Activated naive CD8-positive, alpha-beta T cell (primary cell): Measurements from ENCODE around the gene C3orf20.

Experiments
- H3K27ac Mint-ChIP-seq: one replicate; pipeline ENCODE4 v1.8.0; 2021; ENCODE audit warnings: mixed read lengths
- H3K27me3 Mint-ChIP-seq: one replicate; pipeline ENCODE4 v1.8.0; 2021; ENCODE audit warnings: mixed read lengths
- H3K36me3 Mint-ChIP-seq: one replicate; pipeline ENCODE4 v1.8.0; 2021; ENCODE audit warnings: mixed read lengths
- H3K4me1 Mint-ChIP-seq: one replicate; pipeline ENCODE4 v1.8.0; 2021; ENCODE audit warnings: low read depth, mixed read lengths
- H3K4me3 Mint-ChIP-seq: one replicate; pipeline ENCODE4 v1.8.0; 2021; ENCODE audit warnings: mild to moderate bottlenecking, mixed read lengths
- H3K9me3 Mint-ChIP-seq: one replicate; pipeline ENCODE4 v1.8.0; 2021; ENCODE audit warnings: low read depth, mixed read lengths

Gene C3orf20

GRCh38 chr3:14779069-14779685, 104.2 kb downstream of the C3orf20 start:
- Mint-ChIP-seq H3K4me3 (no peak overlapping the region), H3K4me1 (no peaks in the 10 kb centered on the region), H3K27me3 (no peaks in the 10 kb centered on the region), H3K27ac (no peak overlapping the region), H3K36me3 (peaks cover 5% of the 10 kb centered on the region), H3K9me3 (peaks cover 16% of the 10 kb centered on the region)

DNA sequence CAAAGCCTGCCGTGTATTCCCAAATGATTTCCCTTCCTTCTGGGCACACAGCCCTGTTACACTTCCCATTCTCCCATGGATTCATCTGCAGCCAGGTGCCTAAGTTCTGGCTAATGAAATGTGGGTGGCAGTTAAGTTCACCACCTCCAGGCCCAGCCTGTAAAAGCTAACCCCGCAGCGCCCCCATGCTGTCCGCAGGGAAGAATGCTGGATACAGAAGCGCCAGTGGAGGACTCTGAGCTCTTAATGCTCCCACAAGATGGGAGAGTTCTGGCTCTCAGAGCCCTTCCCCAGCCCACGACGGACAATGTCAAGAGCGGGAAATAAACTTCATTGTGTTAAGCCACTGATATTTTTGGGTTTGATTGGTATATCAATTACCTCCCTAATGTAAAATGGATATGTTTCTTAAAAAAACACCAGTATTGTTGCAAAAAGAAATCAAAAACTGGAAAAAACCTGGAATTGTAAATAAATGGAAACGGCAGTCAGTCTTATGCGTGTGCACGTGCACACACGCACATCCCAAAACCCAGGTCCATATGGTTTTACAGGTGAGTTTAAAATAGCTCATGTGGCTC, 106.1 kb downstream of the C3orf20 start:
- Mint-ChIP-seq H3K27me3 (no peaks in the 10 kb centered on the region), H3K36me3 (peaks cover 5% of the 10 kb centered on the region), H3K9me3 (peaks cover 16% of the 10 kb centered on the region), H3K4me3 (no peak overlapping the region), H3K27ac (no peak overlapping the region), H3K4me1 (no peaks in the 10 kb centered on the region)

DNA sequence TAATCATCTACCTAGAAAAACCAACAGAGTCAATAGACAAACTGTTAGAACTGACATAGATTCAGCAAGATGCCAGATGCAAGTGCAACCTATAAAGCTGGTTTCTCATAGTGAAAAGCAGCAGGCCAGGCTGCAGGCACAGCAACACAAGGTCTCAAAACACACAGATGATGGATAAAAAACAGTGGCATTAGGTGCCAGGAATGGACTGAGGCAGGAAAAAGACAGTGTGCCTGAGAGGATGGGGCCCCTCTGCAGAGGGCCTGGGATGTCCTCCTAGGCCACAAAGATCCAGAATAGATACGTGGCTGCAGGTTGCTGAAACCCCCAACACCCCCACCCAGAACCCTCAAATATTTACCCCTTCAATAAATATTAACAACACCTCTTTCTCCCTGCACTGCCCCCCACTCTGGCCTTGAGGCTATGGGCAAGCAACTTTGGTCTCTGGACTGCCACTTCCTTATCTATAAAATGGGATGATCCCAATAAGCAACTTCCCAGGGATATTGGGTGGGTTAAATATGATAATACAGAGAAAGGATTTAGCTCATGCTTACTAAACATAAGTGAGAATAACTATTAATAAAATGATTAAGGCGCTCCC, 108.6 kb downstream of the C3orf20 start:
- peaks cover 1% of the 10 kb centered on the region for H3K27me3 Mint-ChIP-seq
- H3K27ac Mint-ChIP-seq = no peak overlapping the region
- no peaks in the 10 kb centered on the region for H3K4me1 Mint-ChIP-seq
- H3K4me3 Mint-ChIP-seq = no peak overlapping the region
- H3K36me3 Mint-ChIP-seq = peaks cover 5% of the 10 kb centered on the region
- H3K9me3 Mint-ChIP-seq = peaks cover 13% of the 10 kb centered on the region

DNA sequence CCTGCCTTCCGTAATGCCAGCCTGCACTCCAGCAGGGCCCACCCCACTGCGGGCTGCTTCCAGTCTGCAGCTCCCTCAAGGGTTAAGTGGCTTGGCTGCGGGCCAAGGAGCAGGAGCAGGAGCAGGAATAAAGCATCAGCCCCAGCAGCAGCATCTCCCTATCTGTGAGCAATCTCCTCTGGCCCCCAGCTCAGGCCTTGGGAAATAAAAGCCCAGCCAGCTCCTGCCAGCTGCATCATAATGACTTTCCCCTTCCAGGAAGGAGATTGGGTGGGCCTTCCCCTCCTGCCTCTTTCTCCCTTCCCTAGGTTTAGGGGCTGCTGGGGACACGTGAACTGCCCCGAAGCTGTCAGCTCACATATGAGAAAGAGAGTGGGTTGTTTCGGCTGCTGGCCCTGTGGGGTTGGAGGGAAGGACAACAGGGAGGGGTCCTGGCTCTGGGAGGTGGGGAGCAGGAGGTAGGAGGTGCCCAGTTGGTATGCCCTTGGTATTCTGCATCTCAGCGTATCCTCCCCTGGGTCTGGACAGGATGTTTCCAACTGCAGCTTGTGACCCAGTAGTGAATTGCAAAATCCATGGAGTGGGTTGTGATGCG, 109.2 kb downstream of the C3orf20 start:
- Mint-ChIP-seq H3K27ac (no peak overlapping the region), H3K36me3 (no peaks in the 10 kb centered on the region), H3K4me3 (no peak overlapping the region), H3K4me1 (no peaks in the 10 kb centered on the region), H3K27me3 (peaks cover 1% of the 10 kb centered on the region), H3K9me3 (peaks cover 7% of the 10 kb centered on the region)

GRCh38 chr3:14785207-14786155, 110.5 kb downstream of the C3orf20 start:
- no peak overlapping the region for H3K27ac Mint-ChIP-seq
- peaks cover 1% of the 10 kb centered on the region for H3K27me3 Mint-ChIP-seq
- H3K4me3 Mint-ChIP-seq = no peak overlapping the region
- no peaks in the 10 kb centered on the region for H3K4me1 Mint-ChIP-seq
- no peaks in the 10 kb centered on the region for H3K36me3 Mint-ChIP-seq
- H3K9me3 Mint-ChIP-seq = no peaks in the 10 kb centered on the region

GRCh38 chr3:14786369-14786768, 111.4 kb downstream of the C3orf20 start:
- peaks cover 3% of the 10 kb centered on the region for H3K27me3 Mint-ChIP-seq
- no peaks in the 10 kb centered on the region for H3K9me3 Mint-ChIP-seq
- H3K36me3 Mint-ChIP-seq = no peaks in the 10 kb centered on the region
- H3K4me3 Mint-ChIP-seq = no peak overlapping the region
- H3K27ac Mint-ChIP-seq = no peak overlapping the region
- no peaks in the 10 kb centered on the region for H3K4me1 Mint-ChIP-seq

DNA sequence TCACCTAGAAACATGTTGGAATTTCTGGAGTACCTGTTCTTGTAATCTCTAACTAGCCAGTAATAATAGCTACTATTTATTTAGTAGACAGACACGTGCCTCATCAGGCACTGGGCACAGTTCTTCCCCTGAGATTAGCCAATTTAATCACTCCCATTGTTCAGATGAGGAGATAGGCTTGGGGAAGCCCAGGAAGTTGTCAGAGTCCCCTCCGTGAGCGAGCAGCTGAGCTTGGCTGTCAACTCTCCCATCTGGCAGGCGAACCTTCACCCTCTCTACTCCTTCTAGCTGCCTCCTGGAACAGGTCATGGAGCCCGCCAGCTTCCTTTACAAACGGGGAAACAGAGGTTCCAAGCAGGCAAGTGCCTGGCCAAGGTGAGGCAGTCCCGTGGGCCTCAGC, 112.7 kb downstream of the C3orf20 start:
- Mint-ChIP-seq H3K4me3 (no peak overlapping the region), H3K4me1 (no peaks in the 10 kb centered on the region), H3K27me3 (peaks cover 3% of the 10 kb centered on the region), H3K36me3 (no peaks in the 10 kb centered on the region), H3K27ac (no peak overlapping the region), H3K9me3 (no peaks in the 10 kb centered on the region)

DNA sequence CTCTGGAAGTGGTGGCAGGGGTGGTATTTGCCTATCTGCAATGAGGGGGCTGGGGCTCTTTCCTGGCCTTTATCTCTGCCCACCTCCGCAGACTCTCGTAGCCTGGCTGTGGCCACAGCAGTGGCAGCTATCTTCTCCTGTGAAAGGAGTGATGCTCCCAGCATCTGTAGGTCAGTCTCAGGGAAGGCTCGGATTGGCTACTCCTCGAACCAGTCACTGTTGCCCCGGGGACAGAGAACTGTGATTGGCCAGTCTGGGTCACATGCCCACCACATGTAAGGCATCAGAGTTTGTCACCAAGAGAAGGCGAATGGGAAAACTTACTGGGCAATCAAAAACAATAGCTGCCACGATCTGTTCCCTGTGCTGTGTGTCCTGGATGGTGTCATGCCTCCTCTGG, 113.7 kb downstream of the C3orf20 start:
- Mint-ChIP-seq H3K4me3 (no peak overlapping the region), H3K27me3 (peaks cover 3% of the 10 kb centered on the region), H3K9me3 (no peaks in the 10 kb centered on the region), H3K4me1 (no peaks in the 10 kb centered on the region), H3K36me3 (no peaks in the 10 kb centered on the region), H3K27ac (no peak overlapping the region)

DNA sequence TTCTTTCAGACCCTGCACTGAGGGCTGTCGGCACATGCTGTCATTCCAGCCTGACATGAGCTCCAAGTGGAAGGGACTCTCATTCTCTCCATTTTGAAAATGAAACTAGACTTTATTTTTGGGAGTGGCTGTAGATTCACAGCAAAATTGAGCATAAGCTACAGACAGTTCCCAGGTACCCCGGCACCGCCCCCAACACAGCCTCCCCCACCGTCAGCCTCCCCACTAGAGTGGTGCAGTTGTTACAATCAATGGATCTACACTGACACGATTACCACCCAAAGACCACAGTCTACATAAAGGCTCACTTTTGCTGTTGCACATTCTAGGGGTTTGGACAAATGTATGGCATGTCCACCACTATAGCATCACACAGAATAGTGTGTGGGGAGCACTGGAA, 114.3 kb downstream of the C3orf20 start:
- Mint-ChIP-seq H3K27me3 (peaks cover 3% of the 10 kb centered on the region), H3K9me3 (no peaks in the 10 kb centered on the region), H3K4me1 (no peaks in the 10 kb centered on the region), H3K4me3 (no peak overlapping the region), H3K27ac (no peak overlapping the region), H3K36me3 (no peaks in the 10 kb centered on the region)

GRCh38 chr3:14789640-14790285, 114.8 kb downstream of the C3orf20 start:
- H3K27ac Mint-ChIP-seq = no peak overlapping the region
- H3K9me3 Mint-ChIP-seq = no peaks in the 10 kb centered on the region
- H3K36me3 Mint-ChIP-seq = no peaks in the 10 kb centered on the region
- H3K27me3 Mint-ChIP-seq = peaks cover 3% of the 10 kb centered on the region
- no peaks in the 10 kb centered on the region for H3K4me1 Mint-ChIP-seq
- no peak overlapping the region for H3K4me3 Mint-ChIP-seq

DNA sequence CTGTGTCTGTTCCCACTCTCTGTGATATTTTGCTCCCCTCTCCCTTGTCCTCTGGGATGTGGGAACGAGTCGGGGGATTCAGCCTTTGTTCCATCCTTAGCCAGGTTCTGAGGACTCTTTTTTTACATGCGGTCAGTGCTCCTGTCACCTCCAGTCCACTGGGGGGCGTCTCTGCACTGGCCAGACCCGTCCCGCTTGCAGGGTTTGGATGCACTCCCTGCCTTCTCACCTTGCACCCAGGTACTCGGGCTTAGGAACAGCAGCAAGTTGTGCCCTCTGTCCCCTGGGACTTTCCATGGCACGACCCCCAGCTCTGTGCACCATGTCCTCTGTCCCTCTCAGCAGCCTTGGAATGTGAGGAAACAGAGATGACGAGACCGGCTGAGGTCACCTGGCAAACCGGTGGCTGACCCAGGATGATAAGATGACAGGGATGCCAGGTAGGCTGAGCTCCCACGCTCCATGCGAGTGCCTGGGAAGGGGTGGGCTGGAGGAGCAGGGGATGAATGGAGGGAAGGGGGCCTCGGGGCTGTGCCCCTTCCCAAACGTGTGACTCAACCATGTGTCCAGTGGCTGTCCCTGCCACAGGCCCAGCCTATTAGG, 116.5 kb downstream of the C3orf20 start:
- H3K4me1 Mint-ChIP-seq = no peaks in the 10 kb centered on the region
- H3K36me3 Mint-ChIP-seq = no peaks in the 10 kb centered on the region
- no peak overlapping the region for H3K27ac Mint-ChIP-seq
- no peaks in the 10 kb centered on the region for H3K9me3 Mint-ChIP-seq
- peaks cover 3% of the 10 kb centered on the region for H3K27me3 Mint-ChIP-seq
- no peak overlapping the region for H3K4me3 Mint-ChIP-seq

GRCh38 chr3:14792691-14793121, 117.8 kb downstream of the C3orf20 start:
- H3K4me3 Mint-ChIP-seq = no peak overlapping the region
- peaks cover 3% of the 10 kb centered on the region for H3K27me3 Mint-ChIP-seq
- H3K27ac Mint-ChIP-seq = no peak overlapping the region
- no peaks in the 10 kb centered on the region for H3K9me3 Mint-ChIP-seq
- H3K36me3 Mint-ChIP-seq = no peaks in the 10 kb centered on the region
- no peaks in the 10 kb centered on the region for H3K4me1 Mint-ChIP-seq

GRCh38 chr3:14793126-14793857, 118.4 kb downstream of the C3orf20 start:
- H3K4me1 Mint-ChIP-seq = no peaks in the 10 kb centered on the region
- no peak overlapping the region for H3K27ac Mint-ChIP-seq
- H3K27me3 Mint-ChIP-seq = peaks cover 2% of the 10 kb centered on the region
- no peaks in the 10 kb centered on the region for H3K9me3 Mint-ChIP-seq
- no peak overlapping the region for H3K4me3 Mint-ChIP-seq
- H3K36me3 Mint-ChIP-seq = no peaks in the 10 kb centered on the region
